GM20431 (cell line): ENCODE data around the gene TRIM21.
"Not testable (repeated sequence)": the region's sequence is repeated elsewhere in the genome, so short reads cannot be mapped to it uniquely, and the experiment has no call there.

ENCODE experiments used
- in situ Hi-C: fragments of 300-500 bp; cut with MseI, MboI; formaldehyde crosslinking; loops from one replicate; pipeline ENCODE4 v1.15.0; 2020; ENCODE audit warnings: low sequenced_read_pairs; ENCODE audit not compliant: unreplicated experiment

Gene TRIM21

GRCh38 chr11:4393209-4393857, at the start of gene TRIM21:
TSS of gene TRIM21 (minus strand) at chr11:4393702. CDS start at chr11:4390409, 3,293 bp downstream.
- in situ Hi-C loops, result no loop called here

- in situ Hi-C loops, result no loop called here
Measured at GRCh38 chr11:4441515-4441914, 48.0 kb upstream of the TRIM21 start.

DNA sequence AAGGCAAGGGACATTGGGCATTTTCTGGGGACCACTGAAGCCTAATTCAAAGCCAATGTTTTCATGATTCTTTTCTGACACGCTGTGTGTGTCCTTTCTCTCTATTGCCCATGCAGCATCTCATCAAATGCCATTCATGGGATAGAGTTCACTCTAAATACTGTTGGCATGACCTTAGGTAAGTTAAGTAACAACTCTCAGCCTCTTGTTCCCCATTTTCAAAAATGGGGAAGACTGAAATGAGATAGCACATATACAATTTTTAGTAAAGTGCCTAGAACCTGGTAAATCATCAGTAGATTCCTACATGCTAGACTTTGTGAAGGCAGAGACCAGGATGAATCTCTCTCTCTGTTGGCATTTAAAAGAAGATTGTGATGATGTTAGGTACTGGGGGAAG, 42.9 kb upstream of the TRIM21 start:
- in situ Hi-C loops, result no loop called here

DNA sequence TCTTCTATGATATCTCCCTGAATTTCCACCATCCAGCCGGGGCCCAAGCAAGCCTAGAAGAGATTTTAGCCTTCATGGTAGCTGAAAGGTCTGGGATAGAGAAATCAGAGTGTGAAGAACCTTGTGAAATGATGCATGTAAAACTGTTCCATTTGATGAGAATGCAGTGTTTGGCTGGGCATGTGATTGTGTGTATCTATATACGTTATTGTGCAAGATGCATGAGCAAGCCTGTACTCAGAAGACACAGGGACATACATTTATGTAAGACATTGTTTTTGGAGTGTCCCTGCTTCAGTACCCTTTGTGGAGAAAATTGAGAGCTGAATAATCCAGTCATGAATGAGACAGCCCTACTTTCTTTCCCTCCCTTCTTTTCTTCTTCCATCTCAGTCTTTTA, 40.4 kb upstream of the TRIM21 start:
- in situ Hi-C loops, result no loop called here

DNA sequence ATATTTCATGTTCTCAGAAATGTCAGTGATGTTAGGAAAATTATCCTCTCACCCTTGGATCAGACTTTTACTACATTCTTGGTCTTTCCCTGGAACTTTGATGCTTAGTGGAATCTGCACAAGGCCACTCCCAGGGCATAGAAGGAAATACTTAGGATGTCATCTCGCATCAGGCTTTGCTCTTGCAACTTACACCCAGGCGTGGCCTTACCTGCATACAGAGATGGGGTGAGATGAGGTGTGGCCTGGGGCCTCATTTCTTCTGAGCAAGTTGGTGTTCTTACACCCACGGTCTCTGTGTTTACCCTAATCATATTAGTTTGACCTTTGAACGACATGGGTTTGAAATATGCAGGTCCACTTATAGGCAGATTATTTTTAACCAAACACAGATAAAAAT, 36.5 kb upstream of the TRIM21 start:
- in situ Hi-C loops, result no loop called here

DNA sequence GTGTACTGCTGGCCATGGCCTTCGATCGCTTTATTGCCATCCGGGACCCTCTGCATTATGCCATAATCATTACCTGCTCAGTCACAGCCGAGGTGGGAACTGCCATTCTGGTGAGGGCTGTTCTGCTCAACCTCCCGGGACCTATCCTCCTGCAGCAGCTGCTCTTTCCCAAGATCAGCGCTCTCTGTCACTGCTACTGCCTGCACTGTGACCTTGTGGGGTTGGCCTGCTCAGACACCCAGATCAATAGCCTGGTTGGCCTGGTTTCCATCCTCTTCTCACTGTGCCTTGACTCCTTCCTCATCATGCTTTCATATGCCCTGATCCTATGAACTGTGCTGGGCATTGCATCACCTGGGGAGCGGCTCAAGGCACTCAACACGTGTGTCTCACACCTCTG, 24.9 kb upstream of the TRIM21 start:
- in situ Hi-C loops, result no loop called here

DNA sequence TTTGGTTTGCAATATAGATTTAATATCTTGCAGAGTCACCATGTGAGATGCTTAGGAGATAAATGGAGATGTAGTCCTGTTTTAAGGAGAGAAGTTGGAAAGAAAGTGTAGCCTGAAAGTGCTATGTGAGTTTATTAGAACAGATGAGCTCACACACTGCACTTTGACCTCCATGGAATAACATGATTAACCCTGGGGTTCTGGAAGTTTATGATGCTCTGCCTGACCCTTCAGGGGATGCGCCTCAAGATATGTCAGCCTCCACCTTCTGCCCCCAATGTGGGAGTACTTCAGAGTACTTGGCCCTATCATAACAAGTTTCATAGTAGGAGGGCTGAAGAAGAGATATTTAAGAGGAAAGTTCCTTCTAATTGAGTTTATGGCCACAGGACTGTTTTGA, 23.3 kb upstream of the TRIM21 start:
- in situ Hi-C loops, result no loop called here

DNA sequence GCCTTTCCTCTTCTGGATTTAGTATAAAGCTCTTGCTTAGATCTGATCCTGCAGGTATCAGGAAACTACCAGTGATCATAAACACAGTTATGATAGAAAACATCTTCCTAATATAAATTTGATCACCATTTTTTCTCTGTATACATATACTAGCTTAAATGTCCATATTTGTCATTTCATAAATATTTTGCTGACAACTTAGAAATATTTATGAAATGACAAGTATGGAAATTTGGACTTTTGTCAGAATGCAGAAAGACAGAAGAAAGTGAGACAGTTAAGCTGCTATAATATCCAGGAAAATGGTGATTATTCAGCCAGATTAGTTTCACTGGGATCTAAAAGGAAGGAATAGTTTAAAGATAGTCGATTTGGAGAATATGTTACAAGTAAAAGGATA, 22.8 kb upstream of the TRIM21 start:
- in situ Hi-C loops, result no loop called here

DNA sequence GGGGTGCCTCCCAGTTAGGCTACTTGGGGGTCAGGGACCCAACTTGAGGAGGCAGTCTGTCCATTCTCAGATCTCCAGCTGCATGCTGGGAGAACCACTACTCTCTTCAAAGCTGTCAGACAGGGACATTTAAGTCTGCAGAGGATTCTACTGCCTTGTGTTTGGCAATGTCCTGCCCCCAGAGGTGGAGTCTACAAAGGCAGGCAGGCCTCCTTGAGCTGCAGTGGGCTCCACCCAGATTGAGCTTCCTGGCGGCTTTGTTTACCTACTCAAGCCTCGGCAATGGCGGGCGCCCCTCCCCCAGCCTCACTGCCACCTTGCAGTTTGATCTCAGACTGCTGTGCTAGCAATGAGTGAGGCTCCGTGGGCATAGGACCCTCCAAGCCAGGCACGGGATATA, 12.7 kb upstream of the TRIM21 start:
- in situ Hi-C loops, result not testable (repeated sequence)

GRCh38 chr11:4393858-4394223, 339 bp upstream of the TRIM21 start:
- in situ Hi-C loops, result no loop called here

DNA sequence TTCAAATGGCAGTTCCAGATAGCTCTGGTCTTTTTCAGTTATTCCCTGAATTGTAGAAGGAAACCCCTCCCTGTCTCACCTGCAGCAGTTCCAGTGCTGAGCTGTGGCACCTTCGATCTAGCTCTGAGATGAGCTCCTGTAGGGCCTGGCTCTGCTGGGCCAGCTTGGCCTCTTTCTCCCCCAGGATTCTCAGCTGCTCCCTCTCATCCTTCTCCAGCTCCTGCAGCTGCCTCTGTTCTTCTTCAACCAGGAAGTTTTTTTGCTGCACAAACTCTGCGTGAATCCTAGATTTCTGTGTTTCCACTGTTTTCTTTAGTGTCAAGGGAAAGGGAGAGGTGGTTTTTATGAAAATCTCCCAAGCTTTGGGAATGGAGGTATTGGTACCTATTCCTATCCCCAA, 5.3 kb downstream of the TRIM21 start:
- in situ Hi-C loops, result no loop called here

GRCh38 chr11:4385978-4386740, 7.3 kb downstream of the TRIM21 start:
- in situ Hi-C loops, result no loop called here

DNA sequence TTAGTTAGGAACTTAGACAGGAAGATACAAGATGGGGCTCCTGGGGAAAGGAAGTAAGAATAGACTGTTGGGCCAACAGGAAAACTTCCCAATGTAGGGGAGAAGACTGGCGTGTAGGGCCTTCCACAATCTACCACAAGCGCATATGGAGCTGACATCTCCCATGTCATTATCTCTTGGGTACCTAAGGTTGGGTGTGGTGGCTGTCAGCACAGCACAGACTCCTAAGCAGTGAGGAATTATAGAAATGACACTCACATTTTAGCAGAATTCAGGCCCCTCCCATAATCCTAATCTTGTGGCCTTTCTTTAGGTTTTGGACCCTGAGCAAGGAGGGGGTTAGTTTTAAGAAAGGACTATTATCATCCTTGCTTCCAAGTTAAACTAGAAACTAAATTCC, 11.6 kb downstream of the TRIM21 start:
- in situ Hi-C loops, result no loop called here

GRCh38 chr11:4375431-4376140, 17.9 kb downstream of the TRIM21 start:
- in situ Hi-C loops, result no loop called here

GRCh38 chr11:4370166-4370565, 23.3 kb downstream of the TRIM21 start:
- in situ Hi-C loops, result no loop called here

DNA sequence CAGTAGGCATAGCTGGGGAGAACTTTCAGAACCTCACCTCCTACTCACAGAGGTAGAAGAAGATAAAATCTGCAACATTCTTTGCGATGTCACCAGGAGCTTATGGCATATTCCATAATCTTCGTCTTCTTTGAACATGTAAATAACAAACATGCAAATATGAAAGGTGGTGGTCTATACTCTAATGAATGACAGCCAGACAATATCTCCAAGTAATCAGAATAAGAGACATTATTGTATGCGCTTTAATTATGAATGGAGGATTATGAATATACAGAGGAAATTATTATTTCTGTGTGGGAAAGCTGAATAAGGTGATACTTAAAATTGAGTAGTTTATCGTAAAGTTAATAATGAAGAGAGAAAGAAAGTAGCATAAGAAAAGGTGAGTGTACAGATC, 25.2 kb downstream of the TRIM21 start, which contains the start of gene OR52B4:
TSS of gene OR52B4 (minus strand) at position 101 of the 400 bp plus-strand sequence. CDS start at position 10, 91 bp downstream.
- in situ Hi-C loops, result no loop called here

DNA sequence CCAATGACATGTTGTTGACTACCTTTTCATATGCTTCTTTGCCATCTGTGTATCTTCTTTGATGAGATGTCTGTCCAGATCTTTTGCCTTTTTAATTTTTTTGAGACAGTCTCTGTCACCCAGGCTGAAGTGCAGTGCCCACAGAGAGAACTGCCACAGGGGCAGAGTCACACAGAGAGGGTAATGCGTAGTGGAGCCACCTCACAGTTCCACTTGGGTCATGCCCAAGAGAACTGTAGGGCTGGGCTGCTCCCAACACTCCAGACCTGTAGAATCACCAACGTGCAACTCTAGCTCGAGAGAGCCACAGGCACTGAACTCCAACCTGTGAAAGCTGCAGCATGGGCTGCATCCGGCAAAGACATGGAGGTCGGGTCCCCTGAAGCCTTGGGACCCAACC, 45.4 kb downstream of the TRIM21 start:
- in situ Hi-C loops, result not testable (repeated sequence)

DNA sequence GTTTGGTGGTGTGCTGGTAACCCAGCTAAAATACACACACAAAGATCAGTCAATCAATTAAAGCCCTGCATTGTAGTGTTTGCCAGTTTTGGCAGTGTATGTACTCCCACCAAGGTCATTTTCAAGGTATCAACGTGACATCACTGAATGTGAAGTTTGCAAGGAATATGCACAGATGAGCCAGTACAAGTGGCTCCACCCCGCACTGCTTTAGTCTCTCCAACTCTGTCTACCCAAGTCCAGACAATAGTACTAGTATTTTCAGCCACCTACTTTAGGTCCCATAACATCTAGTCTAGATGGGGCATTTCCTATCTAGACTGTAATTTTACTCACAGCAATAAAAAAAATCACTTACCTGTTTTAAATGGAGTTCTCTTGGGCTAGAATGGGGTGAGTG, 48.1 kb downstream of the TRIM21 start:
- in situ Hi-C loops, result not testable (repeated sequence)
